Trophoblast cell (in vitro differentiated cells and primary cell): ENCODE measurements around the gene ZNF506.
"Not testable (repeated sequence)": the region's sequence is repeated elsewhere in the genome, so short reads cannot be mapped to it uniquely, and the experiment has no call there.

Experiments
- DNase-seq, 2 donors: peaks; one replicate each; pipeline ENCODE4 v3.0.0-alpha.2; 2016
- H2AFZ ChIP-seq: 2 replicates; pipeline ENCODE4 v1.6.1; 2013; ENCODE audit warnings: low read length, moderate library complexity, mild to moderate bottlenecking; ENCODE audit not compliant: insufficient read depth, poor library complexity
- H2AK5ac ChIP-seq: 2 replicates; pipeline ENCODE4 v1.6.1; 2013; ENCODE audit warnings: mild to moderate bottlenecking, low read length
- H2BK120ac ChIP-seq: 2 replicates; pipeline ENCODE4 v1.6.1; 2013; ENCODE audit warnings: low read length, mild to moderate bottlenecking, moderate library complexity; ENCODE audit not compliant: insufficient read depth, poor library complexity
- H2BK12ac ChIP-seq: 2 replicates; pipeline ENCODE4 v1.6.1; 2013; ENCODE audit warnings: mild to moderate bottlenecking, low read length, moderate library complexity
- H2BK5ac ChIP-seq: 2 replicates; pipeline ENCODE4 v1.6.1; 2013; ENCODE audit warnings: low read length, low read depth, moderate library complexity, mild to moderate bottlenecking; ENCODE audit not compliant: poor library complexity
- H3K14ac ChIP-seq: 2 replicates; pipeline ENCODE4 v1.6.1; 2013; ENCODE audit warnings: mild to moderate bottlenecking, low read length
- H3K18ac ChIP-seq: 2 replicates; pipeline ENCODE4 v1.6.1; 2013; ENCODE audit warnings: mild to moderate bottlenecking, low read length
- H3K23ac ChIP-seq: 2 replicates; pipeline ENCODE4 v1.6.1; 2013; ENCODE audit warnings: low read length
- H3K27ac ChIP-seq: 2 replicates; pipeline ENCODE4 v1.5.1; 2013; ENCODE audit warnings: low read depth, mild to moderate bottlenecking, inconsistent platforms, low read length, moderate library complexity
- H3K27me3 ChIP-seq: 2 replicates; pipeline ENCODE4 v1.6.1; 2013; ENCODE audit warnings: inconsistent platforms, mild to moderate bottlenecking, low read length, moderate library complexity; ENCODE audit not compliant: insufficient read depth
- H3K36me3 ChIP-seq, 2 experiments: 1 replicate in 1 of 2; 2 replicates in 1 of 2; pipeline ENCODE4 v1.6.1; 2013; ENCODE audit warnings: low read length in 2 of 2, mild to moderate bottlenecking in 2 of 2, moderate library complexity in 1 of 2; ENCODE audit not compliant: insufficient read depth in 2 of 2, control insufficient read depth in 1 of 2
- H3K4ac ChIP-seq: 2 replicates; pipeline ENCODE4 v1.6.1; 2013; ENCODE audit warnings: low read depth, mild to moderate bottlenecking, low read length, moderate library complexity
- H3K4me1 ChIP-seq, 2 experiments: 1 replicate in 1 of 2; 2 replicates in 1 of 2; pipeline ENCODE4 v1.6.1; 2013; ENCODE audit warnings: low read length in 2 of 2, mild to moderate bottlenecking in 2 of 2, moderate library complexity in 1 of 2; ENCODE audit not compliant: insufficient read depth in 2 of 2, control insufficient read depth in 1 of 2
- H3K4me2 ChIP-seq: 2 replicates; pipeline ENCODE4 v1.6.1; 2013; ENCODE audit warnings: inconsistent platforms, mild to moderate bottlenecking, low read length, moderate library complexity
- H3K4me3 ChIP-seq: 2 replicates; pipeline ENCODE4 v1.5.1; 2013; ENCODE audit warnings: mild to moderate bottlenecking, low read depth, low read length, inconsistent platforms
- H3K79me1 ChIP-seq: one replicate; pipeline ENCODE4 v1.6.1; 2013; ENCODE audit warnings: low read length
- H3K79me2 ChIP-seq: 2 replicates; pipeline ENCODE4 v1.6.1; 2013; ENCODE audit warnings: low read length, mild to moderate bottlenecking; ENCODE audit not compliant: control insufficient read depth, insufficient read depth, poor library complexity
- H3K9ac ChIP-seq: 2 replicates; pipeline ENCODE4 v1.6.1; 2013; ENCODE audit warnings: mild to moderate bottlenecking, low read length
- H3K9me3 ChIP-seq: 2 replicates; pipeline ENCODE4 v1.6.1; 2013; ENCODE audit warnings: low read depth, mild to moderate bottlenecking, control low read depth, inconsistent platforms, low read length; ENCODE audit not compliant: insufficient read depth
- H4K12ac ChIP-seq: 2 replicates; pipeline ENCODE4 v1.6.1; 2013; ENCODE audit warnings: low read depth, mild to moderate bottlenecking, low read length, moderate library complexity
- H4K8ac ChIP-seq: 2 replicates; pipeline ENCODE4 v1.6.1; 2013; ENCODE audit warnings: low read depth, mild to moderate bottlenecking, low read length, moderate library complexity
- H4K91ac ChIP-seq: one replicate; pipeline ENCODE4 v1.6.1; 2013; ENCODE audit warnings: low read depth, mild to moderate bottlenecking, low read length, moderate library complexity
- WGBS: extraction: QIAGEN DNeasy Blood & Tissue Kit; methylation state at CpG from one replicate; pipeline ENCODE4 v1.1.7; 2013; ENCODE audit warnings: missing lambda C conversion rate; ENCODE audit not compliant: insufficient read length, insufficient coverage; ENCODE audit errors: extremely low coverage; 5-methylcytosine and 5-hydroxymethylcytosine counted together

ZNF506 gene

DNA sequence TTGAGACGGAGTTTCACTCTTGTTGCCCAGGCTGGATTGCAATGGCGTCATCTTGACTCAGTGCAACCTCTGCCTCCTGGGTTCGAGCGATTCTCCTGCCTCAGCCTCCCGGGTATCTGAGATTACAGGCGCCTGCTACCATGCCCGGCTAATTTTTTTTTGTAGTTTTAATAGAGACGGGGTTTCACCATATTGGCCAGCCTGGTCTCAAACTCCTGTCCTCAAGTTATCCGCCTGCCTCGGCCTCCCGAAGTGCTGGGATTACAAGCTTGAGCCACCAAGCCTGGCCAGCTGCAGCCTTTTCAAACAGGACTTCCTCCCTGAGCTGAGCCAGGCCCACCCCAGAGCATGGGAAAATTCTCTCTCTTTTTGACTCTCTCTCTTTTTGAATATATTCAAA lies 426 bp upstream of the ZNF506 start:
- H2AK5ac ChIP-seq, H3K79me1 ChIP-seq, H3K36me3 ChIP-seq, H3K79me2 ChIP-seq, H3K23ac ChIP-seq, H3K27me3 ChIP-seq, H3K4me1 ChIP-seq, H3K9ac ChIP-seq, H3K14ac ChIP-seq, DNase-seq, H4K91ac ChIP-seq, H2BK5ac ChIP-seq, H3K4ac ChIP-seq, H2BK120ac ChIP-seq, H3K4me3 ChIP-seq, H2BK12ac ChIP-seq, H3K27ac ChIP-seq, H2AFZ ChIP-seq, H3K18ac ChIP-seq, H3K9me3 ChIP-seq: not testable (repeated sequence)
- H4K12ac ChIP-seq, result peak overlapping the region; percentile 77
- H4K8ac ChIP-seq, result peak overlapping the region; percentile 76
- WGBS, result no CpG with 5 or more reads among the region's 11 CpGs
- H3K4me2 ChIP-seq, result peak overlapping the region; percentile 42

- Histone ChIP-seq H3K4me2 (peak overlapping the region; percentile 83), H3K79me1 (peaks cover 7% of the 10 kb centered on the region), H3K27me3 (no peaks in the 10 kb centered on the region), H3K4me3 (peak overlapping the region; percentile 82), H3K23ac (no peak overlapping the region), H2AFZ (peak overlapping the region; percentile 85), H4K12ac (peak overlapping the region; percentile 96), H3K4me1 (no peaks in the 10 kb centered on the region), H3K18ac (peak overlapping the region; percentile 94), H3K9ac (peak overlapping the region; percentile 84), H3K27ac (peak overlapping the region; percentile 85), H3K14ac (peak overlapping the region; percentile 99), H3K9me3 (no peaks in the 10 kb centered on the region), H2AK5ac (peak overlapping the region; percentile 96), H3K36me3 (peaks cover 2 to 3% of the 10 kb centered on the region in 2 experiments), H3K4ac (peak overlapping the region; percentile 98), H2BK12ac (no peak overlapping the region), H3K79me2 (peaks cover 11% of the 10 kb centered on the region), H2BK120ac (peak overlapping the region; percentile 65), H2BK5ac (peak overlapping the region; percentile 85), H4K91ac (peak overlapping the region; percentile 87), H4K8ac (peak overlapping the region; percentile 99)
- peak in 1 of 2 donors; percentile 12 for DNase-seq
- no CpG with 5 or more reads among the region's 17 CpGs for WGBS
These were observed 703 bp downstream of the ZNF506 start for GRCh38 chr19:19820774-19821320.

DNA sequence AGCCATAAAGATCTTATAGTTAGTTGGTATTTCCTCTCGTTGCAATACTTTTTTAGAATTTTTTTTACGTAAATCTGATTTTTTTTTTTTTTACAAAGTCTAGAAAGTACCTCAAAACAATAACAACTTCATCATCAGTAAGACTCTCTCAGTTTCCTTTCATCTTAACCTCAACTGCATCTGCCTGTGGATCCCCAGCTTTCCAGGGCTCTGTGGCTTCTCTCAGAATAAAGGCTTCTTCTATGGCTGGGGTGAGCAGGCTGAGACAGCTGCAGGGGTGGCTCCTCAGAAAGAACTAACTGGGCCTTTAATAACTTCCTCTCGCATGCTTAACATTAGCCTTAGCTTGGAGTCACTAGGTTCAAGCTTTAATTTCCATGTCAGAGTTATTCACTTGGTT lies 4.2 kb downstream of the ZNF506 start:
- no peak overlapping the region for H3K4me3 ChIP-seq
- no peaks in the 10 kb centered on the region for H3K4me1 ChIP-seq
- no peaks in the 10 kb centered on the region for H3K9me3 ChIP-seq
- no peak overlapping the region for H2BK5ac ChIP-seq
- H3K79me1 ChIP-seq, result peaks cover 7% of the 10 kb centered on the region
- no peak overlapping the region for H4K12ac ChIP-seq
- H3K4me2 ChIP-seq, result no peak overlapping the region
- no peak overlapping the region for H3K18ac ChIP-seq
- H3K23ac ChIP-seq, result no peak overlapping the region
- peak overlapping the region; percentile 61 for H3K4ac ChIP-seq
- no peaks in the 10 kb centered on the region for H3K27me3 ChIP-seq
- H3K27ac ChIP-seq, result no peak overlapping the region
- H4K91ac ChIP-seq, result no peak overlapping the region
- H2BK12ac ChIP-seq, result no peak overlapping the region
- H2AK5ac ChIP-seq, result no peak overlapping the region
- H2BK120ac ChIP-seq, result no peak overlapping the region
- H2AFZ ChIP-seq, result no peak overlapping the region
- no peak for DNase-seq
- no peak overlapping the region for H3K9ac ChIP-seq
- H4K8ac ChIP-seq, result no peak overlapping the region
- no CpG with 5 or more reads among the region's 3 CpGs for WGBS
- peaks cover 11 to 13% of the 10 kb centered on the region in 2 experiments for H3K36me3 ChIP-seq
- peaks cover 11% of the 10 kb centered on the region for H3K79me2 ChIP-seq
- no peak overlapping the region for H3K14ac ChIP-seq

DNA sequence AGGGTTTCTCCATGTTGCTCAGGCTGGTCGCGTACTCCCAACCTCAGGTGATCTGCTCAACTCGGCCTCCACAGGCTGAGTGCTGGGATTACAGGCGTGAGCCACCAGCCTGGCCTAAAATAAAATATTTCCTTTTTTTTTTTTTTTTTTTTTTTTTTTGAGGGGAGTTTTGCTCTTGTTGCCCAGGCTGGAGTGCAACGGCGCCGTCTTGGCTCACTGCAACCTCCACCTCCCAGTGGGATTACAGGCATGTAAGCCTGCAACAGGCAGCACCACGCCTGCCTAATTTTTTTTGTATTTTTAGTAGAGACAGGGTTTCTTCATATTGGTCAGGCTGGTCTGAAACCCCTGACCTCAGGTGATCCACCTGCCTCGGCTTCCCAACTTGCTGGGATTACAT lies 4.9 kb downstream of the ZNF506 start:
- H2BK12ac ChIP-seq, result no peak overlapping the region
- H3K27ac ChIP-seq, result no peak overlapping the region
- no peak overlapping the region for H2AFZ ChIP-seq
- no CpG with 5 or more reads among the region's 9 CpGs for WGBS
- no peak overlapping the region for H2BK5ac ChIP-seq
- H2BK120ac ChIP-seq, result no peak overlapping the region
- no peak for DNase-seq
- no peak overlapping the region for H3K14ac ChIP-seq
- no peaks in the 10 kb centered on the region for H3K9me3 ChIP-seq
- H3K4me2 ChIP-seq, result no peak overlapping the region
- no peak overlapping the region for H3K18ac ChIP-seq
- H4K12ac ChIP-seq, result no peak overlapping the region
- no peak overlapping the region for H3K9ac ChIP-seq
- H3K4ac ChIP-seq, result peak overlapping the region; percentile 41
- no peak overlapping the region for H2AK5ac ChIP-seq
- H3K36me3 ChIP-seq, result peaks cover 11 to 13% of the 10 kb centered on the region in 2 experiments
- no peaks in the 10 kb centered on the region for H3K4me1 ChIP-seq
- no peak overlapping the region for H3K23ac ChIP-seq
- no peak overlapping the region for H4K91ac ChIP-seq
- no peak overlapping the region for H4K8ac ChIP-seq
- peaks cover 5% of the 10 kb centered on the region for H3K79me1 ChIP-seq
- H3K79me2 ChIP-seq, result peaks cover 11% of the 10 kb centered on the region
- no peak overlapping the region for H3K4me3 ChIP-seq
- H3K27me3 ChIP-seq, result no peaks in the 10 kb centered on the region
